ENCODE data around the gene TRAP1.
"Not testable (repeated sequence)": the region's sequence is repeated elsewhere in the genome, so short reads cannot be mapped to it uniquely, and the experiment has no call there.

TRAP1 gene

GRCh38 chr16:3735541-3735940 lies 18.2 kb upstream of the TRAP1 start:
- DNase-seq: no peak

GRCh38 chr16:3734758-3735221 lies 17.5 kb upstream of the TRAP1 start:
- DNase-seq: no peak

GRCh38 chr16:3734084-3734757 lies 16.9 kb upstream of the TRAP1 start:
- DNase-seq: no peak

- no peak for DNase-seq
Observed at GRCh38 chr16:3732171-3732570, 14.8 kb upstream of the TRAP1 start.

GRCh38 chr16:3731126-3731935 lies 14.0 kb upstream of the TRAP1 start:
- no peak for DNase-seq

GRCh38 chr16:3730161-3731125 lies 13.1 kb upstream of the TRAP1 start:
- DNase-seq: no peak

GRCh38 chr16:3729161-3730112 lies 12.1 kb upstream of the TRAP1 start:
- DNase-seq: no peak

- DNase-seq: no peak
Observed at GRCh38 chr16:3728424-3729160, 11.3 kb upstream of the TRAP1 start.

GRCh38 chr16:3727806-3728381 lies 10.6 kb upstream of the TRAP1 start:
- no peak for DNase-seq

GRCh38 chr16:3726021-3726687 lies 8.8 kb upstream of the TRAP1 start:
- no peak for DNase-seq

- DNase-seq: no peak
Observed at GRCh38 chr16:3725276-3725675, 8.0 kb upstream of the TRAP1 start.

GRCh38 chr16:3722508-3722907 lies 5.2 kb upstream of the TRAP1 start:
- no peak for DNase-seq

- no peak for DNase-seq
Observed at GRCh38 chr16:3720418-3720817, 3.1 kb upstream of the TRAP1 start.

GRCh38 chr16:3718628-3719027 lies 1.3 kb upstream of the TRAP1 start:
- DNase-seq: no peak

- no peak for DNase-seq
Observed at GRCh38 chr16:3718019-3718391, 681 bp upstream of the TRAP1 start.

GRCh38 chr16:3716831-3717234 lies 491 bp downstream of the TRAP1 start:
- peak; percentile 23 for DNase-seq

GRCh38 chr16:3715430-3715829 lies 1.9 kb downstream of the TRAP1 start:
- DNase-seq: no peak

- not testable (repeated sequence) for DNase-seq
Observed at GRCh38 chr16:3714378-3714777, 2.9 kb downstream of the TRAP1 start.

- DNase-seq: no peak
Observed at GRCh38 chr16:3713587-3714242, 3.6 kb downstream of the TRAP1 start.

- DNase-seq: no peak
Observed at GRCh38 chr16:3712861-3713372, 4.4 kb downstream of the TRAP1 start.

All from NCI-H2227 treated with DMSO at 0.1 percent for 48 hours (cell line).